Pons (tissue), 1 donor: Measurements from ENCODE around the gene RPP25.
"Not testable (repeated sequence)": the region's sequence is repeated elsewhere in the genome, so short reads cannot be mapped to it uniquely, and the experiment has no call there.

Experiments
- DNase-seq: peaks from one replicate; pipeline ENCODE4 v3.0.0-alpha.2; 2016; ENCODE audit warnings: low spot score

RPP25 gene

GRCh38 chr15:74962671-74963070 is 6.1 kb upstream of the RPP25 start:
- no peak for DNase-seq

- no peak for DNase-seq
Observed at GRCh38 chr15:74962219-74962618, 5.6 kb upstream of the RPP25 start.

GRCh38 chr15:74961616-74962015 is 5.0 kb upstream of the RPP25 start:
- no peak for DNase-seq

GRCh38 chr15:74960995-74961588 is 4.5 kb upstream of the RPP25 start:
- DNase-seq: no peak

GRCh38 chr15:74960286-74960685 is 3.7 kb upstream of the RPP25 start:
- DNase-seq: no peak

- DNase-seq: no peak
Observed at GRCh38 chr15:74959586-74959939, 3.0 kb upstream of the RPP25 start.

DNA sequence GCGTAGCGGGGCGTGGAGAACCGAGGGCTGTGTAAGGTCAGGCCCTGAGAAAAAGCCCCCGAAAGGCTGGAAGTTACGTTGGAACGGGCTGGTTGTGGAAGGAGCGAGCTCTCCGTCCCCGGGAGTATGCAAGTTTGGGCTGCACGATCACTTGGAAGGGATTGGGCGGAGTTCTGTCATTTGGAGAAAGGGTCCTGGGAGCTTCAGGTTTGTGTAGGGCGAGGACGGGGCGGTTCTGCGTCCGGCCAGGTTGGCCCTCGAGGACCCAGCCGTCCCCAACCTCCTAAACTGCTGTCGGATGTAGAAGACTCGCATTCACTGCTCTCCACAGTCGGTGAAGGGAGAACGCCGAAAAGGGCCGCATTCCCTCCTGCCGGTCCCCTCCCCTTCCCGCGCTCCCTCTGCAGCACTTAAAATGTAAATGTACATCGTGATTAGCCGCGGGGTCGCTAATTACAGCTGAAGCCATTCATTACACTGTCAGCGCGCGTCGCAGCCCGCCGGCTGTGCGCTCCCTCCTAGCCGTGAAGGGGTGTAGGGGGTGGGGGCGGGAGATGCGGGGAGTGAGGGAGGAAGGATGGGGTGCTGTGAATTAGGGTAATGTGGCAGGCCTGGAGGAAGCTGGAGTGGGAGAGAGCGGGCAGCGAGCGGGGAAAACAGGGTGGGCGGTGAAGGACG is 2.5 kb upstream of the RPP25 start:
- DNase-seq: no peak

- no peak for DNase-seq
Observed at GRCh38 chr15:74958320-74958907, 1.8 kb upstream of the RPP25 start.

DNA sequence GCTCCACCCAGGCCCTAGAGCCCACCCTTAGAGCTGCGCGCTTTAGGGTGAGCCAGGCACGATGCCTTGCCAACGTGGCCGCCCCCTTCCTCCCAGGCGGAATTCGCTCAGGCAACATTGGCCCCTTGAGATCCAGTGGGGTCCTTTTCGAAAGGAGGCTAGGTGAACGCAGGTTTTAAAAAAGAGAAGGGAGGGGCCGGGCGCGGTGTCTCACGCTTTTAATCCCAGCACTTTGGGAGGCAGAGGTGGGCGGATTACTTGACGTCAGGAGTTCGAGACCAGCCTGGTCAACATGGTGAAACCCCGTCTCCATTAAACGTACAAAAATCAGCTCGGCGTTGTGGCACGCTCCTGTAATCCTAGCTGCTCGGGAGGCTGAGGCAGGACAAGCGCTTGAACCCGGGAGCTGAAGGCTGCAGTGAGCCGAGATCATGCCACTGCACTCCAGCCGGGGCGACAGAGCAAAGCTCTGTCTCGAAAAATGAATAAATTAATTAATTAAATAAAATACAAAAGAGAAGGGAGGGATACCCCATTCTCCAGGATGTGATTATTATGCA is 984 bp upstream of the RPP25 start:
- DNase-seq: no peak

DNA sequence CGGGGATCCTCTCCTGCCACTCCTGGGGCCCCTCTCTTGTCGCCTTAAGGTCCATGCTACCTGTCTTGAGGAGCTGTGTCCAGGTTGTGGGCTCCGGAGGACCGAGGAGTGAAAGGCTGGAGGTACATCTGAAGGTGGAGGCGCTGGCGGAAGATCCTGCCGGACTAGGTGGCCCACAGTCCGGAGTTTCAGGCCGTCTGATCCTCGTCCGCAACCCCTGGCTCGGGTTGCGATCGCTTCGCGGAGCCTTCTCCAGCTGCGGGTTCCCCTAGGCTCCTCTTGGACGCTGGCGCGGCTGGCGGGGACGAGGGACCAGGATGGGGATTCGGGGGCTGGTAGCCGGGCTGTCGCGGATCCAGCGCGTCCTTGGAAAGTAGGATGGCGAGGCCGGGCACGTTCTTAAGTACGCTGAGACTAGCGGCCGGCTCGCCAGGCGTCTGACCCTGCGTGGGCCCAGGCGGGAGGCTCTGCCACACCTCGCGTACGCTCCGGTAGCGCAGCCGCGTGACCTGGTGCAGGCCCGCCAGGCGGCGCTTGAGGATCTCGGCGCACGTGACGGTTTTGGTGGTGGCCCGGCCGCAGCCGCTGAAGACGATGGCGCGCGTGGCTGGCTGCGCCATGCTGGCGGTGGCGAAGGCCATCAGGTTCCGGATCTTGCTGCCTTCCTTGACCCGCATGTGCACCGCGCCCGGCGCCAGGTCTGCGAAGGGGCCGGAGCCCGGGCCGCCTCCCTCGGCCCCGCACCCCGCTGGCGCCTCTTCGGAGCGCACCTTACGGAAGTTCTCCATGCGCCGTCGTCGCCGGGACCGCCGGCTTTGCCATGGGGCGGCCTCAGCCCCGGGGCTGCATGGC is 550 bp downstream of the RPP25 start:
- DNase-seq: no peak

- no peak for DNase-seq
Observed at GRCh38 chr15:74955017-74955416, 1.6 kb downstream of the RPP25 start.

- no peak for DNase-seq
Observed at GRCh38 chr15:74954515-74954914, 2.1 kb downstream of the RPP25 start.

GRCh38 chr15:74951006-74951405 is 5.6 kb downstream of the RPP25 start:
- no peak for DNase-seq

DNA sequence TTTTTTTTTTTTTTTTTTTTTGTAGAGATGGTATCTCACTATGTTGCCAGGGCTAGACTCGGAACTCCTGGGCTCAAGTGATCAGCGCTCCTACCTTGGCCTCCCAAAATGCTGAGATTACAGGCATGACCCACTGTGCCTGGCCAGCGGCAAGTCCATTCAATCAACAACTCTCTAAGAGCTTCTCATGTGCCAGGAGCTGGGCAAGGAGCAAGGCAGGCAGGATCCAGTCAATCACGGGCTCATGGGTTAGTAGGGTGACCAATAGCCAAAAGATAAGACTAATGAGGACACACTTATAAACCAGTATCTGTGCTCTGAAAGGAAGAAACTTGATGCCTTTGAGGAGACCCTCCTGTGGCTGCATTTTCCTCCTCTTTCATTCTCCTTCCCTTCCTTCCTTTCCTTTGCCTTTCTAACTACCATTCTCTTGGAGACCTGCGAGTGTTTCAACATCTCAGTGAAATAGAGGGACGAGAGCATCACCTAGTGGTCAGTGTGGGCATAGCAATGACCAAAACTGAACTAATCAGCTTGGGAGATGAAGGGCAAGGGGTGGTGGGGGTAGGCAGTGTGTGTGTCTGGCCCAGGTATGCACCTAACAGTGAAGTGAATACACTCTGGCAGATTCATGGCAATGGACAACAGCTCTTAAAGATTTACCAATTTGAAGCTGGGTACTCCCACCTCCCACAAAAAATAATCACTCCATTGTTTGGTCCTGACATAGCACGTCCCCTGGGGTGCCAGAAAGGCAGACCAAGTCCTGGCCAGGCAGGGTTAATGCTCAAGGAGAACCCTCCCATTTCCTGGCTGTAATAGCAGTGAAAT is 6.3 kb downstream of the RPP25 start:
- DNase-seq: peak; percentile 89

DNA sequence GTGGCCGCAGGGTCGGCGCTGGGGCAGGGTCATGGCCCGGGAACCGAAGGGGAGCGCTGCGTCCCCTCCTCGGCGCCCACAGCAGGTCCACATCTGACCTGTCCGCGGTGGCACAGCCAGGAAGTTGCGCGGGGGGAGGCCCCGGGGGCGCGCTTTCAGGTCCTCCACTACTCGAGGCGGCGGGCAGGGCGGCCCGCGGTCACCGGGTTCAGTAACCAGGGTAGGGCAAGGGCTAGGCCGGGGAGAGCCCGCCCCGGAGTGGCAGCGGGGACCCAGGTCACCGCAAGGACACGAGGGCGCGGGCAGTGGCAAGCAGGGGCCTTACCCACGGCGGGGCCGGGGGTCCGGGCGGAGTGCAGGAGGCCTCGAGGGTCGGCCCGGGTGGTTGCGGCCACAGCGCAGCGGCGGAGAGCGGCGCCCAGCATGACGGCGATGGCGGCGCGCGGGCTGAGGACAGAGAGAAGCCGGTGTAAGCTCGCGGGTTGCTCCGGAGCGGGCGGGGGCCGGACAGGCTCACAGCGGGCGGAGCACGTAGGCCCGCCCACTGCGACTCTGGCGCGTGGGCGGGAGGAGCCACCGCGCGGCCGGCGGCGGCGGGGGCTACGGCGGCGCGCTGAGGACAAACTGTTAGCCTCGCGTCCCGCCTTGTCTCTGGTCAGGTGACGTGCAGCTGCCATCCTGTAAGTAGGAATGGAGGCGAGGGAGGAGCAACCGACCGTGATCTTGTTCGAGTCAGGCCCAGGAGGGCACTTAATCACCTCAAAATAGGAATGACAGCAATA is 18.8 kb downstream of the RPP25 start, which contains the start of gene COX5A:
COX5A (minus strand) TSS at position 484 of the 782 bp plus-strand sequence; CDS start at position 425, 59 bp downstream.
- DNase-seq: peak; percentile 95

GRCh38 chr15:74937272-74937589 is 19.3 kb downstream of the RPP25 start:
- no peak for DNase-seq

DNA sequence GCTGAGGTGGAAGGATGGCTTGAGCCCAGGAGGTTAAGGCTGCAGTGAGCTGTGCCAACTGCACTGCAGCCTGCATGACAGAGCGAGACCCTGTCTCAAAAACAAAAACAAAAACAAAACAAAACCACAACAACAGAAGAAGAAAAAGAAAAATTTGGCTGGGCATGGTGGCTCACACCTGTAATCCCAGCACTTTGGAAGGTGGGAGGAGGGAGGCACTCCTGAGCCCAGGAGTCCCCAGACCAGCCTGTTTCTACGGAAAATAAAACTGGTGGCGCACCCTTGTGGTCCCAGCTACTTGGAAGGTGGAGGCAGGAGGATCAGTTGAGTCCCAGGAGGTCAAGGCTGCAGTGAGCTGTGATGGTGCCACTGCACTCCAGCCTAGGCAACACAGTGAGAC is 21.4 kb downstream of the RPP25 start:
- DNase-seq: not testable (repeated sequence)

- DNase-seq: no peak
Observed at GRCh38 chr15:74933573-74933972, 23.0 kb downstream of the RPP25 start.

GRCh38 chr15:74928771-74929198 is 27.8 kb downstream of the RPP25 start:
- DNase-seq: no peak

GRCh38 chr15:74924525-74924924 is 32.0 kb downstream of the RPP25 start:
- DNase-seq: no peak

DNA sequence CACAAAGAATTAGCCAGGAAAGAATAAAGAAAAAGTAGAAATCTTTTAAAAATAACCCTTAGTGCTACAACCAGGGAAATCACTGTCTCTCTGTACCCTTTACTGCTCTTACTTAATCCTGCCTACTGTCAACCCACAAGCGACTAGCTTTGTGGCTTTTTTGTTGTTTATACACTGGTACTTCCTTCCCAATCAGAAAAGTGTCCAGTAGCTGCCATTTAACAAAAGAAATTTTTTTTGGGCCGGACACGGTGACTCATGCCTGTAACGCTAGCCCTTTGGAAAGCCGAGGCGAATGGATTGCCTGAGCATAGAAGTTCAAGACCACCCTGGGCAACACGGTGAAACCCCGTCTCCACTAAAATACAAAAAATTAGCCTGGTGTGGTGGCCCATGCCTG is 36.1 kb downstream of the RPP25 start:
- no peak for DNase-seq
